GDM1 (cell line): ENCODE data around the gene PDLIM7.
"Not testable (repeated sequence)": the region's sequence is repeated elsewhere in the genome, so short reads cannot be mapped to it uniquely, and the experiment has no call there.

Experiments
- DNase-seq: peaks from one replicate; lab custom pipeline; 2025; lab: John Stamatoyannopoulos, UW

Gene PDLIM7, protein sequence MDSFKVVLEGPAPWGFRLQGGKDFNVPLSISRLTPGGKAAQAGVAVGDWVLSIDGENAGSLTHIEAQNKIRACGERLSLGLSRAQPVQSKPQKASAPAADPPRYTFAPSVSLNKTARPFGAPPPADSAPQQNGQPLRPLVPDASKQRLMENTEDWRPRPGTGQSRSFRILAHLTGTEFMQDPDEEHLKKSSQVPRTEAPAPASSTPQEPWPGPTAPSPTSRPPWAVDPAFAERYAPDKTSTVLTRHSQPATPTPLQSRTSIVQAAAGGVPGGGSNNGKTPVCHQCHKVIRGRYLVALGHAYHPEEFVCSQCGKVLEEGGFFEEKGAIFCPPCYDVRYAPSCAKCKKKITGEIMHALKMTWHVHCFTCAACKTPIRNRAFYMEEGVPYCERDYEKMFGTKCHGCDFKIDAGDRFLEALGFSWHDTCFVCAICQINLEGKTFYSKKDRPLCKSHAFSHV

DNA sequence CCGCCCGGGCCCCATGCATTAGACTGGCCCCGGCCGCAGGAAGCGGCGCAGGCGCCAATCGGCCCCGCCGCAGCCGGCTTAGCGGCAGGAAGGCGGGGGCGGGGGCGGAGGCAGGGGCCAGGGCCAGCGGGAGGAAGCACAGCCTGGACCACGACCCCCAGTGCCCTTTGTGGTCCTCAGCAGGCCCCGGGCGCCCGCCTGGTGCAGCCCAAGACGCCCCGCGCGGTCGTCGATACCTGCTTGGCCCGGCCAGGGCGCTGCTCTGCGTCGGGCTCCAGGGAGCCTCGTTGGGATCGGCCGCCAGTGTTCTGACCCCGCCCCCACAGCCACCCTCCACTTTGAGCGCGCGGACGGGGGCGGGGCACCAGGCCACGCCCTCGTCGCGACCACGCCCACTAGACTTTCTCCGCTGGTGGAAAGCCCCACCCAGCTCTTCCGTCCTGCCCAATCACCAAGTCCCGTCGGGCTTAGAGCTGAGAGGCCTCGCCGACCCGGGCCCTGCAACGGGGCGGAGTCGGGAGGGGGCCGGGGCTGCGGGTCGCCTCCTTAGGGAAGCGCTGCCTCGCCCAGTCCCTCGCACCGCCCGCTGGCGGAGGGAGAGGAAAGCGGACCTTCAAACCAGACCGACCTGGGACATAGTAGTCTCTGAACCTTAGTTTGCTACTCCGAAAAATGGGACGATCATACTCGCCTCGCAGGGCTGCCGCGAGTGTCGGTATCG, at the start of gene PDLIM7:
TSS of gene PDLIM7 (minus strand) at position 313 of the 721 bp plus-strand sequence. CDS start 1,092 bp downstream, outside the sequence.
- peak; percentile 96 for DNase-seq

DNA sequence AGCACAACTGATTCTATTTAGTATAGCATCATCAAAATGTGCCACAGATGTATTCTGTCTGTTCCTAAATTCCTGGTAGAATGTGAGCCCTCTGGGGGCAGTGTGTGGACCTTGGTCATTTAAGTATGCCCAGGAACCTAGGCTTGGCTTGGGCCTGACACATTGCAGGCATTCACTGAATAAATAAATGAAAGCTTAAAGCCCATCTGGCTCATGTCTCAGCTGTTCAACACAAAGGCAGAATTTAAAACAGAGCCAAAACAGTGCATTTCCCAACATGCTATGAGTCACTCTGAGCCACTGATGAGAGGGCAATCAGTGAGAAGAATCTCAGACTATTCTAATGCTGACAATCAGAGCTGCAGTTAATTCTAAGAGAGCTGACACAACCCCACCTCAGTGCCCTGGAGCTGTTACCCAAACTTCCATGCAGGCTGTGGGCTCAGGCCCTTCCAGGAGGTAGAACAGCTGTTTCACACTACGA, 48.9 kb upstream of the PDLIM7 start:
- no peak for DNase-seq

DNA sequence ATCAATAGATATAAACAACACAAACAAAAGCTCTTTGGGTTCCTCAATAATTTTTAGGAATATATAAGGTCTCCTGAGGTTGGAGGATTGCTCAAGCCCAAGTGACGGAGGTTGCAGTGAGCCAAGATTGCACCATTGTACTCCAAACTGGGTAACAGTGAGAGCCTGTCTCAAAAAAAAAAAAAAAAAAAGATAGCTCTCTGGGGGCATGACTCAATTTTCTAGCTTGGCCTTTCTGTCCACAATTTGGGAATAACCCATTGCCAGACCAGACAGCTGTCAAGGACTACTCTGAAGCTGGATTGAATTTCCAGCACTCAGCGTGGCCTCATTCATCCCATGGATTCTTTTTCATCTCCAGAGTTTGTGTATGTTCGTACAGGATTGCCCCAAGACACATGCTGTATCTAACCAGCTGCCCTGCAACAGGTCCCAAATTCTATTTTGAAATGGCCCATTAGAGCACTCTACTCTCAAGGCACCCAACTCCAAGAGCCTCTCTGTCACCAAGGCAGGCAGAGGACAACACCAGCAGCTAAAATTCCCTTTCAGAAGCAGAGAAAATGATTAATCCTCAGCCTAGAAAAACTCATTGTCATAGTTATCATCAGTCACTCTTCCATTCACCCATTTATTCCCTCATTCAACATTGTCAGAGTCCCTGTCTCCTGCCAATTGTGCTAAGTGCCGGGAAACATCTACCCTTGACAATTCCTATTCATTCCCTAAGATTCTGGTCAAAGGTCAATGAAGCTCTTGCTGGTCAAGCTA, 48.3 kb upstream of the PDLIM7 start:
- DNase-seq: no peak

DNA sequence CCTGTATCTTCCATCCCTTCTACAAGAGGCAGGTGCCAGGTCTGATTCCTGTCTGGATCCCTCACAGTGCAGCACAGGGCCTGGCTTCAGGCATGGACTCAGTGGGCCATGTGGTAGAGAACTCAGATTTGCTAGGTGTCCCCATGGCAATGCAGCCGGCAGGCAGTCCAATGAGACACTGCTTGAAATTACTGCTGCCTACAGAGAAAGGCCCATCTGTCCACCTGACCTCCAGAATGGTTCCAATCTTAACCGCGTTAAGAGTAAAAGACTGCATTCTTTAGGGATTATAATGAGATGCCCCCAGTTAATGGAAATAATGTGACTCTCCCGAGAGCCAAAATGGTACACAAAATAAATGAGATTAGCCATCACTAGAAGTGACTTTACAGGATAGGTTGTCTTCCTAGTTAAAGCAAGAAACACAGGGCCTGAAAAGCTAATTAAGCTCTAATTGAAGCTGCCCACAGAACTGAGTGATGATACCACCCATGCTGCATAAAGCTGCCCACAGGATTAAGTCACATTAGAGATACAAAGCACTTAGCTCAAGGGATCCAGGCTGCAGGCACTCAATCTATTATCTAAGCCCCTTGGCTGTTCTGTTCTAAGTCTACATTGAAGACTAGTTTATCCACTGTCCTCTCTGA, 45.5 kb upstream of the PDLIM7 start:
- DNase-seq: no peak

DNA sequence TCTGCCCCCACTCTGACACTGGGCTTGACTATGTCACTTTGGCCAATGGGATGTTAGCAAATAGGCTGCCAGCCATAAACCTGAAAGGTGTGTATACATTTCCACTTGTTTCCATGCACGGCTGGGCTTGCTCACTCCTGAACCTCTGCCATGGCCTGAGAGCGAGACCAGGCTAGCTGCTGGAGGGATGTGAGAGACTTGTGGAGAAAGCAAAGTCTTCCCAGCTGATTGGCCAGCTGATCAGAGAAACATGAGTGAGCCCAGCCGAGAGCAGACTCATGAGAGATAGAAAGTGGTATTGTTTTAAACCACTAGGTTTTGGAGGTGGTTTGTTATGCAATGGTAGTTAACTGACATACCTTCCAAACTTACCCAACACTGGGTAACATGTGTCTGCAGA, 43.0 kb upstream of the PDLIM7 start:
- no peak for DNase-seq

DNA sequence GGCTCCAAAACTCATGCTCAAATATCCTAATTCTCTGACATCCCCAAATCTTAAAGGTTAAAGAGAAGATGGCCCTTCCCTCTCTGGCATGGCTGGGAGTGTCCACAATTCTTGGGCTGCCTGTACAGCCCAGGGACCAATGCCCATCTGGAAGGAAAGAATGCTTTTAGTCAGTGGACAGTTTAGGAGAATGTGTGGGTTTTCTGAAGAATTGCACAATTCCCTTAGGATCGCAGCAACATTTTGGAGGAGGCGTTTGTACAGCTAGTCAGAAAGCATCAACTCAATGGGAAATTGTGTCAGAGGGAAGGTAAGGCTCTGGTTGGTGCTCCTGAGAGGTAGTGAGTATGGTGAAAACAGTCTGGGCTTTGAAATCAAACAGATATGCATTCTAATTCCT, 42.0 kb upstream of the PDLIM7 start:
- no peak for DNase-seq

DNA sequence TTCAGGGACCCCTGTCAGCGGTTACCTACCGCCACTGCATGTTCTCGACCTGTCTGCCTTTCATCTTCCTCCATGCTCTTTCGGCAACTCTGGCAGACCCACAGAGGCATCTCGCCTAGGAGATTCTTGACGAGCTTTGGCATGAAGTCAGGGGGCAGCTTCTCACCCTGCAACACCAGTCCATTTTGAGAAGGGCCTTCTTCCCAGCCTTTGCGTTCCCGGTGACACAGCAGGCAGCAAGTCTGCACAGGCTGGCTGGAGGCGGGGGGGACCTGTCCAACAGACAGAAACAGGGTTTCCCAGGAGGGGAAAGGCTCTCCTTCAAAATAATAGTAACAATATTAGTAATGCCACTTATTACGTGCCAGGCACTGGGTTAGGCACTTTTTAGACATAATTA, 41.5 kb upstream of the PDLIM7 start:
- no peak for DNase-seq

DNA sequence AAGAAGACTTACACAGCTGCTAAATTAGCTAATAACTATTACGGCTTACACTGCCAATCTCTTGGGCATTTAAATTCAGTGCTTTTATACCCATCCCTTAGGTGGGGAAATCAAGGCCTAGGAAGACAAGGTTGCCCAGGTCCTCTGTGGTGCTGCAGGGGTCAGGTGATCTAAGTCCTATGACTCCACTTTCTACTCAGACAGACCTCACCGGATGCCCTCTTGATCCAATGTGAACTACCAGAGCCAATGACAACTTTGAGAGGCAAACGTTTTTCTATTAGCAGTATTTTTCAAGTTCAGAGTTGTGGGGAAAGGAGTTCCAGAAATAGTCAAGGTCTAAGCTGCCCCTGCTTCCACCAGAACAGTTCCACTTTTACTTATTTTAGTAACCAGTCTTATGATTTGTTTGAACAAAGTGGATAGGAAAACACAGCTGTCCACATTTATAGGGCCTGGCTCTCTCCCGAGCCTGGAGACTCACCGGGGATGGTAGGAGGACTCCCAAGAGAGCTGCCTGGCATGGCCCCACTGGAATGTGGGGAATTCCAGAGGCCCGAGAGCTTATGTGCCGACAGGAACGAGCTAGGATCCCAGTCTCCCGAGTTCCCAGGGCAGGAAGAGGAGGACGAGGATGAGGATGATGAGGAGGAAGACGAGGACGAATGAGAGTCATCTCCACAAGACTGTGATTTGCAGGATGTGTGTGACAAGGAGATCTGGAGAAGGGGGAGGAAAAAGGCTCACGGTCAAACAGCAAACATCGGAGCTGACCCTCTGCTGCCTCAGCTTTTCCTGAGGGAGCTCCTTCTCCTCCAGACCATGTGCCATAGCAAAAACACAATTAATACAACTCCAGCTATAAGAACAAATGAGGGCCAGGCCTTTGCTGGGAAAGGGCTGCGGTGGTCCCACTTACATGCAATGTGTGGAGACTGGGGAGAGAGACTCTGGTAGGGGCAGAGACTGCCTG, 40.3 kb upstream of the PDLIM7 start:
- no peak for DNase-seq

DNA sequence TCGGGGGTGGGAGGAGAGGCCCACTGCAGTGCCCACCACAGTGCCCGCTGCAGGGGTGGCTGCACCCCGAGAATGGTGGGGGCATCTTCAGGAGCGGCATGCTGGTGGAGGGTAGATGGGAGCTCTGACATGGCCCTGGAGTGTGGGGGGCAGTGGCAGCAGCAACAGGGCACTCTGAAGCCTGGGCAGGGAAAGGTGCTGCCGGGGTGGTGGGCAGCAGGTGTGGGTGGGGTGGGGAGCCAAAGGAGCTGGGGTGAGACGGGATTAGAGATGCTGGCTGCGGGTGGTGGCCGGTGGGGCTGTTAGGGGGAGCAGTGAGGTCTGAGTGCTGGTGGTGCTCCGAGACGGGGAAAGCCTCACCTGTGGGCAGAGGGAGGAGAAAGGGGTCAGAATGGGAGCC, 39.0 kb upstream of the PDLIM7 start:
- DNase-seq: no peak

DNA sequence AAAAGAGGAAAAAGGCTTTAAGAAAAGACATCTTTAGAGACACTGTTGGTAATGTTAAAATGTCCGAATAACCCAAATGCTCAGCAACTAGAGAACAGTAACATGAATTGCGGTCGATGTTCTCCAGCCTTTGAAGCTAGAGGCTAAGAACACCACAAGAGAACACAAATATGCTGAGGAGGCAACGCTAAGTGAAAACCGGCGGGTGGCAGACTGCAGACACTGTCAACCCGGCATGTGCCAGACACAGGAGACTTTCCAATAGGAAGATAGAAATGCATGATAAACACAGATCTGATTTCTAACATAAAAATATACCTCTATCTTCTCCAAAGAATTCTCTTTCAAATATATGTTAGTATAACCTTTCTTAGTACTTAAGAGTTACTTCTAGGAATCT, 37.7 kb upstream of the PDLIM7 start:
- no peak for DNase-seq

DNA sequence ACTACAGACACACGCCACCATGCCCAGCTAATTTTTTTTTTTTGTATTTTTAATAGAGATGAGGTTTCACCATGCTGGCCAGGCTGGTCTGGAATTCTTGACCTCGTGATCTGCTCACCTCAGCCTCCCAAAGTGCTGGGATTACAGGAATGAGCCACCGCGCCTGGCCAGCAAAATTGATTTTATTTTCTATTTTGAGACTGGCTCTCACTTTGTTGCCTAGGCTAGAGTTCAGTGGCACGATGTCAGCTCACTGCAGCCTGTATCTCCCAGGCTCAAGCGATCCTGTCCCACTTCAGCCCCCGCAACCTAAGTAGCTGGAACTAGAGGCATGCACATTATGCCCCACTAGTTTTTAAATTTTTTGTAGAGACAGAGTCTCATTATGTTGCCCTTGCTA, 37.0 kb upstream of the PDLIM7 start:
- not testable (repeated sequence) for DNase-seq

DNA sequence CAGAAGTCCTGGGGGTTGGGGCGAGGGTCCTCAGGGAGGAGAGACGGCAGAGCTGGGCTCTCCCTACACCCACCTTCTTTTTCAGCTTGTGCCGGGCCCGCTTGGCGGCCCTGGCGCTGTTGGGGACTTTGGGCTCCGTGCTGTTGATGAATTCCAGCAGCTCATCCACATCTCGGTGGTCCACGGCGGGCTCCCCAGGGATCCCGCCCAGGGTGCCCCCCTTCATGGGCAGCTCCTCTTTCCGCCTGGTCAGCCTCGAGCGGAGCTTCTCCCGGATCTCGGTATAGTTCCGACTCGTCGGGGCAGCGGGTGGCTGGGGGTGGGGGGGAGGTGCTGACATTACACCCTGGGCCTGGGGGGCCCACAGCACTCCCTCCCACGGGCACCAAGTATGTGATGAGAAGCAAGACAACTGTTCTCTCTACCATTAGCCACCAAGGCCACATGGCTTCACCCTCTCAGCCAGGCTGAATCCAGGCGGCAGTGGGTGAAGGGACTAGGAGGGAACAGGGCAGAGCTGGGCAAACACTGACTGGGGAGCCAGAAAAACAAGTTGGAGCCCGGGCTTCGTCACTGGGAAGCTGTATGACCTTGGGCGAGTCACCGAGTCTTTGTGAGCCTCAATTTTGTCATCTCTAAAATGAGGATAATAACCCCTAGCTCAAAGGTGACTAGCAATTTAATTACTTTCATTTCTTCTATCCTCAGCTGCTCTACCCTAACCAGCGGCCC, 34.0 kb upstream of the PDLIM7 start:
- no peak for DNase-seq

DNA sequence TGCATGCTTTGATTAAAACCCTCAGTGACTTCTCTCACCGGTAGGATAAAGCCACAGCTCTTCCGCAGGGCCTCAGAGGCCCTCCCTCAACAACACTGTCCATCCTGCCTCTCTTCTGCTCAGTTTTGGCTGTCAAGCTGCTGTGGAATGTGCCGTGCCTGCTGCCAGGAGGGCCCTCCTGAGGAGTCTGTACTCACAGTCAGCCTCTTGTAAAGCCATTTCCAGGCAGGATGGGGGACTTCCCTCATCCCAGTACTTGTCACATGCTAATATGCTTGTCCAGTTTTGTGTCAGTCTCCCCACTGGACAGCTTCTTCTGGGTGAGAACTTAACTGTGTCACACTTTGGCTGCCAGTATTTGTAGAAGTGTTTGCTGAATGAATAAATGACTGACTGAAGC, 33.2 kb upstream of the PDLIM7 start:
- DNase-seq: no peak

DNA sequence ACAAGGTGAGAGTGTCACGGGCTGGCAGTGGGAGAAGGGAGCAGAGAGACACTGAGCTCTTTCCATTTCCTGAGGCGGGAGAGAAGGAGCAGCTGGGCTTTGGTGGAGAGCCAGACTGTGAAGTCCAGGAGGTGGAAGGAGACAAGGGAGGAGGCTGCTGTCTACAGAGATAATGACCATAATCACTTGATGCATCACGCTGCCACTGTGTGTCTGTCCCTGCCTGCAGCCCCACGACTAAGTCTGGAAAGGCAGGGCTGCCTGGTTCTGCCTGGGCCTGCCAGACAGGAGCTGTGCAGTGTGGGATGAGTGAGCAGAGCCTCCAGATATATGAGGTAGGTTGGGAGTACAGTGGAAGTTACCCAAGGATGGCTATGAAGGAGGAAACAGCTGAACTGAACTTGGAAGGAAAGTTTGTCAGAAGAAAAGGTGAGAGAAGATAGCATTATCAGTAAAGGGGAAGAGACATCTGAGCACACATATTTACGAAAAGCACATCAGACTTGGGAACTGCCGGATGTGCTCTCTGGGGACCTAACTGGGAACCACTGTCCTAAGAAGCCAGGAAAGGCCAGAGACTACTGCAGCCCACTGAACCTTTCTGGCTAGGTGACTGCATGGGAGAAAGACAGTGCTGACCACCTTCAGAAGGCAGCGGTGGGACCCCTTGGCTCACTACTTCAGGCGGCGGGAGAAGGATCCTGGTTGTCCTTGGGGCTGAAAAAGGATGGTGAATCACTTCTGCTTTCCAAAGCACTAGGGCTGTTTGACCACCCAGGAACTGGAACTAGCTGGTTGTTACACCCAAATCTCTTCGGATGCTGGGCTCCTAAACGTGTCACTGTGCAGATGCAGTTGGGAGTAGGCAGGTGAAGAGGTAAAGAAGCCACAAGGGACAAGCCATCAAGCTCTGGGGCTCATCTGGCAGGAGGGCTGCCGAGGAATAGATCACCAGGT, 32.1 kb upstream of the PDLIM7 start:
- no peak for DNase-seq

DNA sequence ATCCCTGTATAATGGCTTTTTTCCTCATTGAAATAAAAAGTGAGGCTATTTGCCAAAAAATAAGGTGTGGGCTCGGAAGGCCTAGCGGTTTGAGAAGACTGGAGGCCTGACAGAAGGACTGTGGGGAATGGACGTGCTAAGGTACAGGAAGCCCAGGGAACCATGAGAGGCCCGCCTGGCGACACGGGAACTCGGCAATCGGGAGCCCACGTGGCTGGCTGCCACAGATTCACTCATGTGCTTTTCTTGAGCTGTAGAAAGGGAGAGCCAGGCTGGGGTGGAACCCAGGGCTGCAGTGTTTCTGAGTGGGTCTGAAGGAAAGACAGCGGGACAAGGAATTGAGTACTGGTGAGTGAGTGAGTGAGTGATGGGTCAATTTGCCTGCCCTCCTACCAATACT, 31.2 kb upstream of the PDLIM7 start:
- DNase-seq: no peak

DNA sequence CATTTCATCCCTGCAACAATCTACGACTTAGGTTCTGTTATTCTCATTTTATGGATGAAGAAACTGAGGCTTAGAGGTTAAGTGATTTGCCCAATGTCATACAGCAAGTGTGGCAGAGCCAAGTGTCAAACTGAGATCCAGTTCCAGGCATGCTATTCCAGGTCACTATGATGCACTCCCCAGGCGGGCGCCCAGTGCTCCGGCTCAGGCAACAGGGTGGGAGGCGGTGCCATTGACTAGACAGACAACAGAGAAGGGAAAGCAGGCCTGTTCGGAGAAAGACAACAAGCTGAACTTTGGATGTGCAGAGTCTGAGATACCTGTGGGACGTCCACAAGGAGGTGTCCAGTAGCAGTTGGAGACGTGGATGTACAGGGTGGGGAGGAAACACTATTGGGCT, 30.2 kb upstream of the PDLIM7 start:
- no peak for DNase-seq

DNA sequence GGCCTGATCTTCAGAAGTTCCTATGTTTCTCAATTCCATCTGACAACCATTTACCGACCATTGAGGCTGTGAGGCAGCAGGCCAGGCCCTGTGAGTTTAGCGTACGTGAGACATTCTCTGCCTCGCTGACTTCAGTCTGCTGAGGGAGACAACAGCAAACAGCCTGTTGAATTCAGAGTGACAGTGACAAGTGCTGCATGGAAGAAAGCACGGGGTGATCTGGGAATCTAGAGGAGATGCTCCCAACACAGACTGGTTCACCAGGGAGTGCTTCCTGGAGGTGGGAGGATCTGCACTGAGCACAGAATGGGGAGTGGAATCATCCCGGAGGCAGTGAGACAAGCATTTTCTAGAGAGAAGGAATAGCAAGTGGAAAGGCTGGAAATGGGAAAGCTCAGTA, 29.4 kb upstream of the PDLIM7 start:
- DNase-seq: no peak

DNA sequence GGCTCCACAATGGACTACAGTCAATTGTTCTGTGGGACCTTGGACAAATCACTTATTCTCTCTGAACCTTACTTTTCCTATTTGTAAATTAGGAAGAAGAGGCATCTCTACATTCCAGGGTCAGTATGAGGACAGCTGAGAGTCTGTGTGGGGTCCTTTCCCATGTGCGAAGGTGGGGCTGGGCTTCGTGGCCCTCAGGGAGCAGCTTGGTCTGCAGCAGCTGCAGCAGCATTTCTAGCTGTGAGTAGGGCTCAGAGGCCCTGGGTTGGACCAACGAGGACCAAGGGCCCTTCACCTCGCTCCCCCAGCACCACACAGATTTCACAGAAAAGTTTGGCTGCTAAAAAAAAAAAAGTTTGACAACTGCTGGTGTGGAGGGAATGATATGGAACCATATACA, 28.8 kb upstream of the PDLIM7 start:
- no peak for DNase-seq
